Measurements from ENCODE around the gene GTPBP4. TPM values are rescaled to one million over a fixed set of nuclear protein-coding genes. Genes with fewer than 3 reads are reported as not detected.
A peak's percentile ranks its signal among the peaks of the same experiment; 100 is the strongest.

The GTPBP4 gene
- total and polyA plus RNA-seq, 2 of the 8 experiments (the other 6 are each of a cell fraction or from before 2014, with no cell fraction given), result 16.9 to 98.1 TPM

DNA sequence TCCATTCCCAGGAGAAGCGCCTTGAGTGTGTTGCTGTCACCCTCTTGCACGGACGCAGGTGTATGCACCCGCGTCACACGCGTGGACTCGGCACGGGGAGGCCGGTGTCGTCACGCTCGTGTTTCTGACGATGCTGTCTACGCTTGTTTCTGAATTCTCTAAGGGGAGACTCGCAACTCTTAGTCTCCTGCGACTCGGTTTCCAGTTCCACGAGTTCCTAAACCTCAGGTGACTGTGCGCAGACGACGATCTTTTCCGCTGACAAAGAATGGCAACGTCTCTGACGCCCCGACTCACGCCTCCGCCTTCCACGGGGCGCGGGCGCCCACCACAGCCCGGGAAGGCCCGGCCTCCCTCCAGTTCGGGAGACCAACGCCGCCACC lies 60.1 kb downstream of the GTPBP4 start (continued):
- TF ChIP-seq KDM4A (IDR thresholded peaks at IDR 0.05; ENCODE audit: low read depth, low read length, severe bottlenecking) (peak; percentile 49), TAF1 (IDR thresholded peaks at IDR 0.05; ENCODE audit: low read depth, low read length) (no peak), MAFK (IDR thresholded peaks at IDR 0.05; ENCODE audit: low read depth, low read length) (no peak), JUN (IDR thresholded peaks at IDR 0.05; ENCODE audit: low read depth, low read length) (no peak), GABPA (IDR thresholded peaks at IDR 0.05; ENCODE audit: borderline replicate concordance, insufficient read depth, low read length) (no peak), ZNF274 (IDR thresholded peaks at IDR 0.05; ENCODE audit: borderline replicate concordance, extremely low read depth, low read length) (no peak), SRF (IDR thresholded peaks at IDR 0.05; ENCODE audit: low read depth, low read length) (no peak), SIX5 (IDR thresholded peaks at IDR 0.05; ENCODE audit: low read depth, low read length) (no peak), CHD2 (IDR thresholded peaks at IDR 0.05; ENCODE audit: low read length) (no peak), POLR2A (IDR thresholded peaks at IDR 0.05; ENCODE audit: control extremely low read depth in 1 of 2, low read depth in 2 of 2, low read length in 2 of 2) (no peak), NANOG (IDR thresholded peaks at IDR 0.05; ENCODE audit: insufficient read depth, low read depth, low read length, poor library complexity, severe bottlenecking) (no peak), SAP30 (IDR thresholded peaks at IDR 0.05; ENCODE audit: insufficient read depth, insufficient replicate concordance, low read length) (peak; percentile 82), HDAC2 (IDR thresholded peaks at IDR 0.05; ENCODE audit: borderline replicate concordance in 1 of 2, low read depth in 2 of 2, low read length in 2 of 2) (no peak)
- TF ChIP-seq, protein P1, sequence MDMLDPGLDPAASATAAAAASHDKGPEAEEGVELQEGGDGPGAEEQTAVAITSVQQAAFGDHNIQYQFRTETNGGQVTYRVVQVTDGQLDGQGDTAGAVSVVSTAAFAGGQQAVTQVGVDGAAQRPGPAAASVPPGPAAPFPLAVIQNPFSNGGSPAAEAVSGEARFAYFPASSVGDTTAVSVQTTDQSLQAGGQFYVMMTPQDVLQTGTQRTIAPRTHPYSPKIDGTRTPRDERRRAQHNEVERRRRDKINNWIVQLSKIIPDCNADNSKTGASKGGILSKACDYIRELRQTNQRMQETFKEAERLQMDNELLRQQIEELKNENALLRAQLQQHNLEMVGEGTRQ (IDR thresholded peaks at IDR 0.05; ENCODE audit: low read length), result no peak
- TF ChIP-seq, protein P2, sequence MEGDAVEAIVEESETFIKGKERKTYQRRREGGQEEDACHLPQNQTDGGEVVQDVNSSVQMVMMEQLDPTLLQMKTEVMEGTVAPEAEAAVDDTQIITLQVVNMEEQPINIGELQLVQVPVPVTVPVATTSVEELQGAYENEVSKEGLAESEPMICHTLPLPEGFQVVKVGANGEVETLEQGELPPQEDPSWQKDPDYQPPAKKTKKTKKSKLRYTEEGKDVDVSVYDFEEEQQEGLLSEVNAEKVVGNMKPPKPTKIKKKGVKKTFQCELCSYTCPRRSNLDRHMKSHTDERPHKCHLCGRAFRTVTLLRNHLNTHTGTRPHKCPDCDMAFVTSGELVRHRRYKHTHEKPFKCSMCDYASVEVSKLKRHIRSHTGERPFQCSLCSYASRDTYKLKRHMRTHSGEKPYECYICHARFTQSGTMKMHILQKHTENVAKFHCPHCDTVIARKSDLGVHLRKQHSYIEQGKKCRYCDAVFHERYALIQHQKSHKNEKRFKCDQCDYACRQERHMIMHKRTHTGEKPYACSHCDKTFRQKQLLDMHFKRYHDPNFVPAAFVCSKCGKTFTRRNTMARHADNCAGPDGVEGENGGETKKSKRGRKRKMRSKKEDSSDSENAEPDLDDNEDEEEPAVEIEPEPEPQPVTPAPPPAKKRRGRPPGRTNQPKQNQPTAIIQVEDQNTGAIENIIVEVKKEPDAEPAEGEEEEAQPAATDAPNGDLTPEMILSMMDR (IDR thresholded peaks at IDR 0.05; ENCODE audit: control extremely low read depth in 1 of 3, insufficient read depth in 1 of 3, low read depth in 1 of 3, low read length in 3 of 3), result no peak

Measured in H1 (cell line).